NCI-H2227 treated with DMSO at 0.1 percent for 48 hours (cell line): ENCODE data around the gene ERN1.
A peak's percentile ranks its signal among the peaks of the same experiment; 100 is the strongest.

Experiments
- DNase-seq: peaks from one replicate; lab custom pipeline; 2025; lab: John Stamatoyannopoulos, UW

Gene ERN1

GRCh38 chr17:64059756-64060155, 70.2 kb downstream of the ERN1 start:
- DNase-seq: no peak

DNA sequence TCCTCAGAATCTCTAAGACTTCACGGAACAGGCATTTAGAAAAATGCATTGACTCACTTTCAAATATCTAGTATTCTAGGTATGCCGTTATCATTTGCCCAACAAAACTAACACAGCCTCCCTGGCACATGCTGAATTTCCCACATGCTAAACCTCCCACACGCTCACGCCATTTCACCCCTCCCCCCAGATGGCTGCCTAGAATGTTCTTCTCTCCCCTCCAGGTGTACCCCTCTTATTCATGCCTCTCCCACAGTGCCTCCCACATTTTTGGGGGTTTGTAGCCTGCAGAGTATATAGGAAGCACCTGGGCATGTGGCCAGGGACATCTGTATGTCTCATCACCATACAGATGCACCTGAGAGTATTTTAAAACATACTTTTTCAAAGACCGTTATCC, 71.3 kb downstream of the ERN1 start:
- no peak for DNase-seq

- DNase-seq: no peak
Observed at GRCh38 chr17:64057701-64058263, 72.2 kb downstream of the ERN1 start.

DNA sequence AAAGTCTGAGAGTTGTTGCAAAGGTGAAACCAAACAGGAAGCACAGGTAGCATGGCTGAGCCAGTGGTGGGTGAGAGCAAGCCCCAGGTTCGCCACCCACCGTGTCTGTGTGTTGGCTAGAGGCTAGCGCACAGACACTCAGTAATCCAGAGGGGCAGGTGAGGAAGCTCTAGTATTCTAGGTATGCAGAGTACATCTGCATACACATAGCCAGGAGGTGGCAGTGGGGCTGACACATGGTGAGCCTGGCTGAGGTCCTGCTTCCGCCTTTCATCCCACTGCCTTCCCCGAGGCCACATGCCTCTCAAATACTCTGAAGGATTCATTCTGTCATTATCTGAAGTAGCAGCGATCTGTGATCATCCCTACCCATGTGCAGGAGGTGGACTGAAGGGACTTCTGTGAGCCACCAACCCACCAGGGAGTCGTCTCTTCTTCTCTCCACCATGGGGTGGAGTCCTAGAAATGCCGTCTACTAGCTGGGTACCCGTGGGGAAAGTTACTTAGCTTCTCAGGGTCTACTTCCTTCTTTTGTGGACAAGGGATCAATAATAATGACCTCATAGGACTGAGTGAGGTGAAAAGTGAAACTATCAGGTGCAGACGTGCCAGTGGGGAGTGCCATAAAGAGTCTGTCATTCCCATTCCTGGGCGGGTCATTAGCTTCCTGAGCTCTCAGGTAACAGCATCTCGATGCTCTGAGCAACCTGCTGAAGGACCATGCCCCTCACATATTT, 73.5 kb downstream of the ERN1 start:
- DNase-seq: no peak

DNA sequence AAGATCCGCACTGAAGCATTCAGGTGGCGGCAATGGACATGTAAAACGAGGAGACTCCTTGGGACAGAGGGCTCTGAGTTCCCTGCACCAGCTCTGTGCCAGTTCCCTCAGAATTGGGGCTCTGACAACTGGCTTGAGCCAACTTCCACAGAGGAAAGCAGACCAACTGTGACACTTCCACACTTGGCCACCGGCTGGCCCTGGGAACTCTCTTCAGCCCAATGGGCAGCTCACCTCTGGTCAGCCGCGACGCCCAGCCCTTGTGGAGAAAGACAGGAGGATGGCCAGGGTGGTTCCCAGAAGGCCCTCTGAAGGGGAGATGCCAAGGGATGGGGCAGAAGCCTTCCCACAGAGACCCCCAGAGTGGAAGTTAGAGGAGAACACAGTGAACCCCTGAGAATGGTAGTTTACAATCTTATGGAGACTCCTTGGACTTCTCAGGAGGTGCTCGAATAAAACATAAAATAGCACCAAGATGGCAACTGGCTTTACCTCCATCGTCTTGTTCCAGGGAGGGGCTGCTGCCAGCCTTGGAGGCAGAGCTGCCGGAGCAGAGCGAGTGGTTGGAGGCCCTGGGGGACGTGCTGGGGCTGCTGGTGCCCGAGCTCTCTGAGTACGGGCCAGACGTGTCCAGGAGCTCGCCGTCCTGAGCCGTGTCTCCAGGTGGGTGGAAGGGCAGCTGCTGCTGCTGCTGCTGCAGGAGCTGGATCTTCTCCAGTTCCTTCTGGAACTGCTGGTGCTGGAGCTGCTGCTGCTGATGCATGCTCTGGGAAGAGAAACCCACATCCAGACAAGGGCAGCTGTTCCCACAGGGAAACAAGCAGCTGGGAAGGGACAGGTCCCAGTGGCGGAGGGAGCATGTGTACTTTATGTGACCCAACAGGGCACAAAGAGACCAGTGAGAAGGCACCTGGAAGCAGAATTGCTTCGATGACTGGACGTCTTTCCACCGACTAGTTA, 74.5 kb downstream of the ERN1 start:
- DNase-seq: no peak

GRCh38 chr17:64054304-64054703, 75.6 kb downstream of the ERN1 start:
- no peak for DNase-seq

DNA sequence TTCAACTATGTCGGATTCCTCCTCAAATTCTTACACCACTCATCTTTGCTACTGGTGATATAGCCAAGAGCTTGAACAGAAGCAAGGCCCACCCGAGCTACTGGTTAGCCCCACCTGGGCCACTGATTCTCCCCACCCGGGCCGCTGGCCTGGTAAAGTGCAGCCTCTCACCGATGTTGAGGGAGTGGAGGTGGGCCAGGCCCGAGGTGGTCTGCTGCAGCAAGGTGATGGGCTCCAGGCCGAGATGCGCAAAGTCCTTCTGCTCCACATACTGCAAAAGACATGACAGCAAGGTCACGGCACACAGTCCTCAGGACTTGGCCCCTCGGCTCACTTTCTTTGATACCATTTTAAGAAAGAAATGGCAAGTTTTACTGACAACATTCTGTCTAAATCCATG, 76.8 kb downstream of the ERN1 start:
- no peak for DNase-seq

- no peak for DNase-seq
Observed at GRCh38 chr17:64051153-64051552, 78.8 kb downstream of the ERN1 start.

- DNase-seq: no peak
Observed at GRCh38 chr17:64048805-64049204, 81.1 kb downstream of the ERN1 start.

DNA sequence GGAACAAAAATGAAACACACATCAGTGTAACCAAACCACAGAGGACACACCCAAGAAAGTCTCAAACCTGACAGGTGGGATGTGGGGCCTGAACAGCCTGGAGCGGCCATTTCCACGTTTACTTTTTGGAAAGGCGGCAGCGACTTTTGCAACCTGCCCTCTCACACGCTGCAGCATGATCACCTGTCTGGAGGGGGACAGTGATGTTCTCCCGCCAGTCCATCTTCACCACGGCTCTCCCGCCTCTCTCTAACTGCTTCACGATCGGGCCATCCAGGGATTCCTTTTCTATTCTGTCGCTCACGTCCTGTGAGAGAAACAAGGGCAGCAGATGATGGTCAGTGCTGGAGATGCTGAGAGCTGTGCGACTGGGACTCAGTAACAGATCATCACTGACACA, 84.8 kb downstream of the ERN1 start:
- DNase-seq: no peak

DNA sequence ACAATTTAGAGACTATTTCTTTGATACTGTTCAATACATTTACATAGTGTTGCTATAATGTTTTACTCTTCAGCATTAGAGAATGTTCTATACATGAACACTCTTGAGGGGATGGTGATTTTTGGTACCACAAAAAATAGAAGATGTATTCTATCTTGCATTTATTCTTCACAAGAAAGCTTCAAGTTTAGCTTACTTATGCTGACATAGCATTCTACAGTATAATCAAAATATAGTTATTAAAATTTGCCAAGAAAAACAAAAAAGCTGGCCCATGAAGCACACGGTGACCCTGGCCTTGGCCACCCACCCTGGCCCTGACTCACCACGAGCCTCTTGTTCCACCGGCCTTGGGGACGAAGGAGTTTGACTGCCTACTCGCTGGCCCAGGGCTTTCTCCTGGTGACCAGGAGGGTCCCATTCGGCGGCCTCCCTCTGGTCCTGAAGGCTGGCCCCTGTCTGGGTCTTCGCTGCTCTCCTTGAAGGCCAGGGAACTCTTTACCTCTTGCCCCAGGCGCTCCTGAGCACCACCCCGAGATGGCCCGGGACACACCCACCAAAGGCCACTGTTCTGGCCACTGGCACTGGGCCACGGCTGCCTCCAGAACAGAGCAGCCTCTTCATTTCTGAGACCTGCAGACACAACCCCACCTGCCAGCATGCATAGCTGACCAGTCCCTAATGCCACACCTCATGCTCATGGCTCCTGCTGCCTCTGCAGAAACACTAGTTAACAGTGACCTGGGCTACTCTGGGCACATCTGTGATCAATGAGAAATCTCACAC, 87.1 kb downstream of the ERN1 start:
- no peak for DNase-seq

- no peak for DNase-seq
Observed at GRCh38 chr17:64041912-64042311, 88.0 kb downstream of the ERN1 start.

- DNase-seq: no peak
Observed at GRCh38 chr17:64040206-64040605, 89.7 kb downstream of the ERN1 start.

GRCh38 chr17:64039106-64039400, 90.9 kb downstream of the ERN1 start:
- DNase-seq: no peak

DNA sequence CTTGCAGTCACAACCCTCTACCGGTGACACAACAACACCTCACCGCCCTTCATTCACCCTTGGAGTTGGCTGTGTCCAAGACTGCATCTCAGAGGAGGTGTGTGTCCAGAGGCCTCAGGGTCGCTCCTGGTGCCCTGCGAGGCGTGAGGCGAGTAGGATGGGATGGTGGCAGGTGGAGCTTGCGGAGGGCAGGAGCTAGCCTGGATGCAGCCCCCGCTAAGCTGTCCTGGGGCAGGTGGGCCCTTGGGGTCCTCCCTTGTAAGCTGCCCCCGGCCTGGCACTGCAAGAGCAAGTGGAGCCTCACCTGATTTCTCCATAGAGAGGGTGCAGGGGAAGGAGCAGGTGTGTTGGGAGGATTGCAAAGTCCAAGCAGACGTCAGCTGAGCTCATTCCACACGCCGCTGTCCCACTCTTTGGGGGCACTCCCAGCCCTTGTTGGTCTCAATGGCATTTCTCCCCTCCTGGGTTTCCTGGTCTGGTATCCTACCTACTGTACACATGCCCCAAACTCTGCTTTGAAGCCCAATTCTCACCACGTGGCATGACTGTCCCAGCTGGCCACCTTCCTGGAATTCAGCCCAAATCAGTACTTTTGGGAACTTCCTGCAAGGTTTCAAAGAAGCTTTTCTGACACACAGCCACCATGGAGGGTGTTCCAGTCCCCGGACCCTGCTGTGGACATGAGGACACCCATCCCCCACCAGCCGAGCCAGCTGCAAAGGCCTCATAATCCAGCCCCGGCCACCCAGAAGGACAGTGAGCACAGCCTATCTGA, 91.4 kb downstream of the ERN1 start:
- no peak for DNase-seq

GRCh38 chr17:64037802-64038201, 92.1 kb downstream of the ERN1 start:
- DNase-seq: no peak

DNA sequence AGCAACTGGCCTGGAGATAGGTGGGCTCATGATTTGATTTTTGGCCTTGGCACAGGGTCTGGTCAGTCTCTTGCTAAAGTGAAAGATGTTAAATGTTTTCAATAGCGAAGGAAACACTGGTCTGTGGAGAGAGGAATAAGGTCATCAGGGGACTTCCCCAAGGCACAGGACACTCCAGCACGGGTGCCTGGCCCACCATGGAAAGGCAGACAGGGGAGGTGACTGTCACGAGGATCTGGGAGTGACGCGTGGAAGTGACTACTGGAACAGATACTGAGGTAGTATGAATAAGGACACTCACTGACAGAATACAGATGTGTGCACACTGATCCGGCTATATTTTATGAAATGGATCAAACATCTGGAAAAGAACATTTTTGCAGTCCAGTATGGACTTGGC, 92.8 kb downstream of the ERN1 start:
- DNase-seq: no peak

DNA sequence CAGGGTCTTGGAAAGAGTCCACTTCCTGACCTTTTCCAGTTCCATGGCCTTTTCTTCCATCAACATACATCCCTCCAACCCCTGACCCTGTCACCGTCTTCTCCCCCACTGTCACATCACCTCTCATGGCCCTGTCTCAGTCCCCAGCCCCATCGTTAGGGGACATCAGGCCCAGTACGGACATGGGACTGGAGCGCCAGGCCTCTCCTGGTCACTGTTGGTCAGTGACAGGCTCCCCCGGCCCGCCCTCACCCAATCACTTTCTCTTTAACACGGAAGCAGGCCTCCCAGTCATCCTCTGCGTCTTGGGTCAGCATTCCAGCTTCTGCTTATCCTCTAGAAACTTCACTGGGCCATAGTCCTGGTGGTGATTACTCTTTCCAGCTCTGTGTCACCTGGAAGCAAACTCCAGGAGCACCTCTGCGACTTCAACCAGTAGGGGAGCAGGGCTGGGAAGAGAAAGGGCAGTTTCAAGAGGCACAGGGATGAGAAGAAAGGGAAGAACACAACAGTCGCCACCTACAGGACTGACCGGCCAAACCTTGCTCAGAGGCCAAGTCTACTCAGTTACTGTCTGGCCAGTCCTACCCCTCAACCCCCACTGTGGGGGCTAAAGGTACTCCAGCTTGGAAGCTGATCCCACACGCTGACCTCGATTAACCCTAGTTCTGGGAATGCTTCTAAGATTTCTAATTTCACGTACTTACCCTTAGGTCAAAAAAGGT, 93.6 kb downstream of the ERN1 start:
- DNase-seq: no peak

DNA sequence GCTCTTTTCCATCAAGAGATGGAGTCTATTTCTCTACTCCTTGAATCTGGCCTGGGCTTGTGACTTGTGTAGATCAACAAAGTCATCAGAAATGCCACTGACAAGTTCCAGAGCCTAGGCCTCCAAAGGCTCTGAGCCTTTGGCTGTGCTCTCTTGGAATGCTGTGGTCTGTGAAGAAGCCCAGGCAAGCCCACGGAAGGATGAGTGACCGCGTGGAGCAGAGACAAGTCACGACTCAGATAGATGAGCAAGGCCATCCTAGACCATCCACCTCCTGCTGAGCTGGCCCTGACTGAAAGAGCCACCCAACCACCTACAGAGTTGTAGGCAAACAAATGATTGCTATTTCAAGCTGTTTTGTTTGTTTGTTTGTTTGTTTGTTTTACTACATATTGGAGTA, 97.9 kb downstream of the ERN1 start:
- DNase-seq: no peak

GRCh38 chr17:64028874-64029464, 101.0 kb downstream of the ERN1 start:
- peak; percentile 28 for DNase-seq
